Measurements from ENCODE around the gene TMEM131L. TPM values are rescaled to one million over a fixed set of nuclear protein-coding genes. Genes with fewer than 3 reads are reported as not detected.
"Not testable (repeated sequence)": the region's sequence is repeated elsewhere in the genome, so short reads cannot be mapped to it uniquely, and the experiment has no call there.

The TMEM131L gene
- total and polyA plus RNA-seq, 2 donors (not counting 3 experiments of a cell fraction or from before 2014, with no cell fraction given): 7.7 to 21.2 TPM

- ChIA-PET POLR2A (no interaction called here), CTCF (no interaction called here)
- H3K27me3 ChIP-seq (ENCODE audit: control insufficient read depth in 2 of 2, insufficient read depth in 2 of 2, low read length in 2 of 2): no peaks in the 10 kb centered on the region
- H3K9me1 ChIP-seq (replicated peaks; ENCODE audit: control insufficient read depth, extremely low read depth, insufficient read depth, low read length): no peaks in the 10 kb centered on the region
- FAIRE-seq (no peak), DNase-seq (ENCODE audit: low read depth, low spot score) (no peak)
- no peaks in the 10 kb centered on the region for H3K36me3 ChIP-seq (ENCODE audit: control insufficient read depth in 2 of 2, extremely low read depth in 1 of 2, insufficient read depth in 2 of 2, low read length in 2 of 2)
- H3K9me3 ChIP-seq (replicated peaks; ENCODE audit: control insufficient read depth, insufficient read depth, low read length): no peaks in the 10 kb centered on the region
- no peak overlapping the region for H3K4me2 ChIP-seq (ENCODE audit: insufficient read depth, low read length)
- intact Hi-C loops (cut with micrococcal nuclease) (no loop called here), dilution Hi-C loops (cut with MboI; ENCODE audit: extremely low pct_ligation_motif_present, low sequenced_read_pairs) (no loop called here)
- no peaks in the 10 kb centered on the region for H4K20me1 ChIP-seq (replicated peaks; ENCODE audit: control insufficient read depth, extremely low read depth, insufficient read depth, low read length)
- H3K4me1 ChIP-seq (ENCODE audit: control insufficient read depth, extremely low read depth, insufficient read depth, low read length): no peaks in the 10 kb centered on the region
- no peak overlapping the region for H3K27ac ChIP-seq (ENCODE audit: insufficient read depth, low read depth, low read length)
- H3K9ac ChIP-seq (replicated peaks; ENCODE audit: extremely low read depth, insufficient read depth, low read length): no peak overlapping the region
- no TSS peak for BruUV-seq (replicated peaks)
- TF ChIP-seq JUN (IDR thresholded peaks at IDR 0.05; ENCODE audit: borderline replicate concordance, insufficient read depth, insufficient read length, low read depth) (no peak), POLR2AphosphoS5 (IDR thresholded peaks at IDR 0.05; ENCODE audit: insufficient read depth, low read depth, low read length) (no peak), MYC (IDR thresholded peaks at IDR 0.05; ENCODE audit: low read depth, low read length) (no peak), FOS (IDR thresholded peaks at IDR 0.05; ENCODE audit: borderline replicate concordance, insufficient read depth, low read length) (no peak), POLR2A (IDR thresholded peaks at IDR 0.05; ENCODE audit: low read depth, low read length) (no peak), MAX (IDR thresholded peaks at IDR 0.05; ENCODE audit: insufficient read depth, insufficient read length) (no peak), GATA2 (IDR thresholded peaks at IDR 0.05; ENCODE audit: insufficient read depth, insufficient read length, low read depth, low read length) (no peak), EZH2 (IDR thresholded peaks at IDR 0.05; ENCODE audit: borderline replicate concordance, low read depth, low read length, severe bottlenecking) (no peak)
- TF ChIP-seq, protein P1, sequence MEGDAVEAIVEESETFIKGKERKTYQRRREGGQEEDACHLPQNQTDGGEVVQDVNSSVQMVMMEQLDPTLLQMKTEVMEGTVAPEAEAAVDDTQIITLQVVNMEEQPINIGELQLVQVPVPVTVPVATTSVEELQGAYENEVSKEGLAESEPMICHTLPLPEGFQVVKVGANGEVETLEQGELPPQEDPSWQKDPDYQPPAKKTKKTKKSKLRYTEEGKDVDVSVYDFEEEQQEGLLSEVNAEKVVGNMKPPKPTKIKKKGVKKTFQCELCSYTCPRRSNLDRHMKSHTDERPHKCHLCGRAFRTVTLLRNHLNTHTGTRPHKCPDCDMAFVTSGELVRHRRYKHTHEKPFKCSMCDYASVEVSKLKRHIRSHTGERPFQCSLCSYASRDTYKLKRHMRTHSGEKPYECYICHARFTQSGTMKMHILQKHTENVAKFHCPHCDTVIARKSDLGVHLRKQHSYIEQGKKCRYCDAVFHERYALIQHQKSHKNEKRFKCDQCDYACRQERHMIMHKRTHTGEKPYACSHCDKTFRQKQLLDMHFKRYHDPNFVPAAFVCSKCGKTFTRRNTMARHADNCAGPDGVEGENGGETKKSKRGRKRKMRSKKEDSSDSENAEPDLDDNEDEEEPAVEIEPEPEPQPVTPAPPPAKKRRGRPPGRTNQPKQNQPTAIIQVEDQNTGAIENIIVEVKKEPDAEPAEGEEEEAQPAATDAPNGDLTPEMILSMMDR (IDR thresholded peaks at IDR 0.05; ENCODE audit: extremely low read depth in 1 of 2, insufficient read depth in 1 of 2, low read depth in 1 of 2, low read length in 2 of 2): no peak
- no peaks in the 10 kb centered on the region for H3K79me2 ChIP-seq (ENCODE audit: control insufficient read depth, insufficient read depth, low read length)
- H3K4me3 ChIP-seq (replicated peaks in 1 of 3; ENCODE audit: insufficient read depth in 1 of 3, low read depth in 1 of 3, low read length in 3 of 3): no peak overlapping the region
- no peak overlapping the region for H2AFZ ChIP-seq (ENCODE audit: low read depth, low read length)
These were observed 41.3 kb downstream of the TMEM131L start for GRCh38 chr4:153507310-153508073.

DNA sequence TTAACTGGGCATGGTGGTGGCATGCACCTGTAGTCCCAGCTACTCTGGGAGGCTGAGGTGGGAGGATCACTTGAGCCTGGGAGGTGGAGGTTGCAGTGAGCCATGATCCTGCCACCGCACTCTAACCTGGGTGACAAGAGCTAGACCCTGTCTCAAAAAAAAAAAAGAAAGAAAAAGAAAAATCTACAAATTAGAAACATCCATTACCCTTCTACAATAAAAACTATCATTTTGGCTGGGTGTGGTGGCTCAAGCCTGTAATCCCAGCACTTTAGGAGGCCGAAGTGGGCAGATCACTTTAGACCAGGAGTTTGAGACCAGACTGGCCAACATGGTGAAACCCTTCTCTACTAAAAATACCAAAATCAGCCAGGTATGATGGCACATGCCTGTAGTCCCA lies 43.1 kb downstream of the TMEM131L start:
- H3K9ac ChIP-seq (replicated peaks; ENCODE audit: extremely low read depth, insufficient read depth, low read length); H3K4me3 ChIP-seq (replicated peaks in 1 of 3; ENCODE audit: insufficient read depth in 1 of 3, low read depth in 1 of 3, low read length in 3 of 3); FAIRE-seq; H3K27me3 ChIP-seq (ENCODE audit: control insufficient read depth in 2 of 2, insufficient read depth in 2 of 2, low read length in 2 of 2); BruUV-seq (replicated peaks); H3K79me2 ChIP-seq (ENCODE audit: control insufficient read depth, insufficient read depth, low read length); intact Hi-C loops (cut with micrococcal nuclease); H4K20me1 ChIP-seq (replicated peaks; ENCODE audit: control insufficient read depth, extremely low read depth, insufficient read depth, low read length); H3K4me2 ChIP-seq (ENCODE audit: insufficient read depth, low read length); H2AFZ ChIP-seq (ENCODE audit: low read depth, low read length); H3K36me3 ChIP-seq (ENCODE audit: control insufficient read depth in 2 of 2, extremely low read depth in 1 of 2, insufficient read depth in 2 of 2, low read length in 2 of 2); POLR2A ChIA-PET; DNase-seq (ENCODE audit: low read depth, low spot score); H3K27ac ChIP-seq (ENCODE audit: insufficient read depth, low read depth, low read length); H3K9me3 ChIP-seq (replicated peaks; ENCODE audit: control insufficient read depth, insufficient read depth, low read length); CTCF ChIA-PET; H3K9me1 ChIP-seq (replicated peaks; ENCODE audit: control insufficient read depth, extremely low read depth, insufficient read depth, low read length); dilution Hi-C loops (cut with MboI; ENCODE audit: extremely low pct_ligation_motif_present, low sequenced_read_pairs): not testable (repeated sequence)
- H3K4me1 ChIP-seq (ENCODE audit: control insufficient read depth, extremely low read depth, insufficient read depth, low read length): peaks cover 15% of the 10 kb centered on the region

All from endothelial cell of umbilical vein (primary cell).